ENCODE data around the gene UBXN7.
"Not testable (repeated sequence)": the region's sequence is repeated elsewhere in the genome, so short reads cannot be mapped to it uniquely, and the experiment has no call there.

Gene UBXN7

DNA sequence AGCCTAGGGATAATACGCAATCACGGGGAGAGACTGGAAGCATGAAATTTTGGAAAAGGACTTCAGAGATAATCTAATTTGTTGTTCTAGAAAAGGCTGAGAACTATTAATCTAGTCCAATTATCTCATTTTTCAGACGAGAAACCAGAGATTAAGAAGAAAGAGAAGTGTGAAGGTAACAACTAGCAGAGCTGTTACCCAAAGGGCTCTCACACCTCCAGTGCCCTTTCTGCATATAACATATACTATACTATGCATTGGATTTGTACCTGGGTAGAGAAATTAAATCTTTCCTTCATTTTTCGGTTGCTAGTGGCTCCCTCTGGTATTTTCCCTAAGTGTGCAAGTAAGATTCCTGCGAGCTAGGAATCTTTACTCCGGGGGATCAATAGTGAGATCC, 80.7 kb downstream of the UBXN7 start:
- no peak for DNase-seq

DNA sequence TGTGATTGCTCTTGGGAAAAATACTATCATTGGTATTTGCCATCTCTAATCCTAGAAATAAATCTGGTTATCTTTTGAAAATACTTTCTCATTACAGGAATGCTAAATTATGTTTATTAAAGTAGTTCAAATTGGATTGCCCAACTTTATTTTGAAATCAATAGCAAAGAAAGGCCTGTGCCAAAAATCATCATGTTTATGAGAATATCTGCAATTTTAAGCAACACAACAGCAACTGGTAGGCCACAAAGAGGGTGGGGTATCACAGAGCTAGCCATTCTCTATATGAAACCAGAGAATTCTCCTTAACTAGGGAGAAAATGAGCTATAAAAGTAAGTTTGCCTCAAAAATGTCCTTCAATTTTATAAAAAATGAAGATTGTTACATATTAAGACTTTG, 82.2 kb downstream of the UBXN7 start:
- no peak for DNase-seq

DNA sequence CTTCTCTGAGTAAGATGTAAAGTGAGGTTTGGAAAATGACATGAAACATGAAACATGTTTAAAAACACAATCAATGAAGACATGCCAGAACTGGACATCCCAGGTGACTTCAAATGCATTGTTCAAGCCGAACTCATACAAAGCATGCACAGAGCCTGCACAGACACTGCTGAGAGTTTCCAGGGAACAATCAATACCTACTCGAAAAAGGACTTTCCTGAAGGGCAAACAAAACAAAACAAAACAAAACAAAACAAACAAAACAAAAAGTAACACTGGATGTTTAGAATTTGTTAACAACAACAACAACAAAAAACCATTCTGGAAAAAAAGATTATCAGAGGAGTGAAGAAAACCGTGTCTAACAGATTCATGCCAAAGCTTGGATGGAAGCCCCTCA, 83.5 kb downstream of the UBXN7 start:
- DNase-seq: no peak

DNA sequence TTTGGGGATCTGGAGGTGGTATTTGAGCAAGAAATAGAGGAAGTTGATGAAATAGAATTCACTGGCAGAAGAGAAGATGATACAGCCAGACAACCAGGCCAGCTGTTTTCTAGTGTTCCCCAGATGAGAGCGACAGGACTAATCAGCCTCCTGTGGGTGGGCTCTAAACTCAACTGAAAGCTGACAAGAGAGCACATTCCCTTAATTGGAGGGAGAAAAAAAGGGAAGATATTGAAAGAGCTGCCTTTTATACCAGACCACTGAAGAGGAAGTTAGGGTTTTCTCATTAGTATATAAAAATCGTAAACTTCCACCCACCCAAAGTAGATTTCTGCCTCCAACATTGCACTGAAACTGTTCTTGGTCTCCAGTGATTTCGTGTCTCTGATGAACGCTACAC, 87.6 kb downstream of the UBXN7 start:
- no peak for DNase-seq

DNA sequence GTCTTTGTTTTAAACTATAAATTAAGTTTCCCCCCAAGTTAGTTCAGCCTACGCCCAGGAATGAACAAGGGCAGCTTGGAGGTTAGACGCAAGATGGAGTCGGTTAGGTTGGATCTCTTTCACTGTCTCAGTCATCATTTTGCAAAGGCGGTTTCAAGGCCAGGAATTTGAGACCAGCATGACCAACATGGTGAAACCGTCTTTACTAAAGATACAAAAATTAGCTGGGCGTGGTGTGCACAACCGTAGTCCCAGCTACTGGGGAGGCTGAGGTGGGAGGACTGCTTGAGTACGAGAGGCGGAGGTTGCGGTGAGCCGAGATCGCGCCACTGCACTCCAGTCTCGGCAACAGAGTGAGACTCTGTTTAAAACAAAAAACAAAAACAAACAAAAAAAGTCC, 88.3 kb downstream of the UBXN7 start:
- DNase-seq: not testable (repeated sequence)

DNA sequence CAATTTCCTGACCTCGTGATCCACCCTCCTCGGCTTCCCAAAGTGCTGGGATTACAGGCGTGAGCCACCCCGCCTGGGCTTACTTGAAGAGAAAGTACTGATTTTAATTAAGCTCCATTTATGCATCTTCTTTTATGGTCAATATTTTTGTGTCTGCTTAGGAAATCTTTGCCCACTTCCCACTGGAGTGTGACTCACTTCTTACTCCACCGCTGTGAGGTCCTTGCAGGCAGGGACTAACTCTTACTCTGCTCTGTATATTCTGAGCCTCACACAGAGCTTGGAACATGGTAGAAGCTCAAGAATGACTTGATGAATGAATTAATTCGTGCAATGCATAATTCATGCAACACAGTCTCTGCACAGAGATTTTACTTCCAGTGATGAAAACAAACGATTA, 91.1 kb downstream of the UBXN7 start:
- peak; percentile 58 for DNase-seq

DNA sequence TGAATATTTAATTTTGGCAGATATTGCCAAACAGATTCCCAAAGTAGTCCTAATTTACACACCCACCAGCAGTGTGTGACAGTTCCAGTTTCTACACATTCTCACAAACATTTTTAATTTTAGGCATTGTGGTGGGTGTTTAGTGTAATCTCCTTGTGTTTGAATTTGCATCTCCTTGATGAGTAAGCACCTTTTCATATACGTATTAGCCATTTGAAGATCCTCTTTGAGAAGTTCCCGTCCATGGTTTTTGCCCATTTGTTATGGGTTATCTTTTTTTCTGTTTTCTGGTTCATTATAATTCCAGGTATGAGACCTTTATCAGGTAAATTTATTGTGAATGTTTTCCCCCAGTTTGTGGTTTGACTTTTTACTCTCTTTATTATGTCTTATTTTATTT, 91.8 kb downstream of the UBXN7 start:
- DNase-seq: no peak

DNA sequence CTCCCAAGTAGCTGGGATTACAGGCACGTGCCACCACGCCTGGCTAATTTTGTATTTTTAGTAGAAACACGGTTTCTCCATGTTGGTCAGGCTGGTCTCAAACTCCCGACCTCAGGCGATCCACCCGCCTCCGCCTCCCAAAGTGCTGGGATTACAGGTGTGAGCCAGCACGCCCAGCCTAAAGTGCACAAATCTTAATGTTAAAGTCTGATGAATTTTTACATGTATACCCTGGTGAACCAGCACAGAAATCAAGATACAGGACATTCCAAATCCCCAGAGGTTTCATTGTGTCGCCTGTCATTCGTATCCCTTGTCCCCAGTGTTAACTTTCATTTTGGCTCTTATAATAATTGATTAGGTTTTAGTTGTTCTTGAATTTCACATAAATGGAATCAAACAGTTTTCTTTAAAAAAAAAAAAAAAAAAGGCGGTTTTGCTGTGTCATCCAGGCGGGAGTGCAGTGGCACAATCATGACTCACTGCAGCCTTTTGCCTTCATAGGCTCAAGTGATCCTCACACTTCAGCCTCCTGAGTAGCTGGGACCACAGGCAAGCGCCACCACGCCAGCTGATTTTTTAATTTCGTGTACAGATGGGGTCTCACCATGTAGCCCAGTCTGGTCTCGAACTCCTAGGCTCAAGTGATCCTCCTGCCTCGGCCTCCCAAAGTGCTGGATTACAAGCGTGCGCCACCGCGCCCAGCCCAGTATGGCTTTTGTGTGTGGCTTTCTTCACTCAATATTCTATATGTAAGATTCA, 92.6 kb downstream of the UBXN7 start:
- peak; percentile 54 for DNase-seq

DNA sequence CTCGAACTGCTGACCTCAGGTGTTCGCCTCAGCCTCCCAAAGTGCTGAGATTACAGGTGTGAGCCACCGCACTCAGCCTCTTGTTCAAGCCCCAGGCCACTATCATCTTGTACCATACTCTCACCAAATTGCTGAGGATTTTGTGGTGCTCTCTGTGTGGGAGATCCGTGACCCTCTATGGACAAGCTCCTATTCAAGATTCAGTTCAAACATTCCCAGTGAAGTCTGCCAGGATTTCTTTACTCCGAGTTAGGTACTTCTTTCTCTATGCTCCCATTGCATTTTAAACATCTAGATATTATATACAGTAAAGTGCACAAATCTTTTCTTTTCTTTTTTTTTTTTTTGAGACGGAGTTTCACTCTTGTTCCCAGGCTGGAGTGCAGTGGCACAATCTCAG, 93.2 kb downstream of the UBXN7 start:
- no peak for DNase-seq

DNA sequence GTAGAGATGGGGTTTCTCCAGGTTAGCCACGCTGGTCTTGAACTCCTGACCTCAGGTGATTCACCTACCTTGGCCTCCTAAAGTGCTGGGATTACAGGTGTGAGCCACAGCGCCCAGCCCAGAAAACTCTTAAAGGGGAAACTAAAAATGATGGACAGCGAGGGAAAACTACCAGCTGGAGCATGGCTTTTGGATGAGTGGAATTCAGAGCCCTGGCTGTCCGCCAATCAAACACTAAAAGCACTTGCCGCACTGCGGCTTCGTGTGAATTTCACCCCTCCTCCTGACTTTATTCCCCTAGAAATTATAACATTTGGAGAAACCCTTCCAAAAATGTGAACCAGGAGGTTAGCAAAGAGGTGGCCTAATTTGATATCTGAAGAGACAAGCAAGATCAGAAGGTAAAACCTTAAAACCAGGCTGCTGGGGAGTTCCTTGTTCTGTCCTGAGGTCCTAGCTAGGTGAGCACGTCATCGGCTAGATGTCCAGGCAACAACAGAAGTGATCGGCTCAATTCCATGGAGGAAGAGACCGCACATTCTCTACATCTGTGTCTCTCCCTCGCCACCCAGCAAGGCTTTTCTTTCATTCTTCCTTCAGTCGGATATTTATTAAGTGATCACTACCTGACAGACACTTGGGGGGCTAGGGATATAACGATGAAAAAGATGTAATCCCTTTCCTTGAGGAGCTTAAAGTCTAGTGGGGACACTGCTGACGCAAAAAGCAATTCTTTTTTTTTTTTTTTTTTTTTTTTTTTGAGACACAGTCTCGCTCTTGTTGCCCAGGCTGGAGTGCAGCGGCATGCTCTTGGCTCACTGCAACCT, 95.7 kb downstream of the UBXN7 start:
- DNase-seq: no peak

DNA sequence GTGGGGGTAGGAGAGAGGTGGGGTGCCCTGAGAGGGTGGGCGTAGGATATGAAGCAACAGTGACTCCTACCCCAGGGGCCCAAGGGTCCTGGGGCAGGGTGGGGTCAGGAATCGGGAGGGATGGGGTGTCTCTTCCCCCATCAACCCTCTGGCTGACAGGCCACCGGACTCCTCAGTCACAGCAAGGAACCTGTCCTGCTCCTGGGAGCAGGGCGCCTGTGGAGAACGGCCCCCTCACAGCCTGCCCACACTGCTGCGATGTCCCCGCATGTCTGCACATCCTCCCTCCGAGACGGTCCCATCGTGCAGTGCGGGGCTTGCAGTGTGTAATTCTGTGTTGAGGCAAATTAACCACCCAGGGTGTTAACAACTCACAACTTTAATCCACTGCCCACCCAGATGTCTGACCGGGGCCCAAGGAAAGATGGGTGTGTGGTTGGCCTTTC, 96.7 kb downstream of the UBXN7 start:
- DNase-seq: no peak

DNA sequence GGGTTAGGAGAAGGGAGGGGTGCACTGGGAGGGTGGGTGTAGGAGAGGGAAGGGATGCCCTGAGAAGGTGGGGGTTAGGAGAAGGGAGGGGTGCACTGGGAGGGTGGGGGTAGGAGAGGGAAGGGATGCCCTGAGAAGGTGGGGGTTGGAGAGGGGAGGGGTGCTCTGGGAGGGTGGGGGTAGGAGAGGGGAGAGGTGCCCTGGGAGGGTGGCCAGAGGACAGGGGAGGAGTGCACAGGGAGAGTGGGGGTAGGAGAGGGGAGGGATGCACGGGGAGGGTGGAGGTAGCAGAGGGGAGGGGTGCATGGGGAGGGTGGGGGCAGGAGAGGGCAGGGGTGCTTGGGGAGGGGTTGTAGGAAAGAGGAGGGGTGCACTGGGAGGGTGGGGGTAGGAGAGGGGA, 97.2 kb downstream of the UBXN7 start:
- DNase-seq: no peak

DNA sequence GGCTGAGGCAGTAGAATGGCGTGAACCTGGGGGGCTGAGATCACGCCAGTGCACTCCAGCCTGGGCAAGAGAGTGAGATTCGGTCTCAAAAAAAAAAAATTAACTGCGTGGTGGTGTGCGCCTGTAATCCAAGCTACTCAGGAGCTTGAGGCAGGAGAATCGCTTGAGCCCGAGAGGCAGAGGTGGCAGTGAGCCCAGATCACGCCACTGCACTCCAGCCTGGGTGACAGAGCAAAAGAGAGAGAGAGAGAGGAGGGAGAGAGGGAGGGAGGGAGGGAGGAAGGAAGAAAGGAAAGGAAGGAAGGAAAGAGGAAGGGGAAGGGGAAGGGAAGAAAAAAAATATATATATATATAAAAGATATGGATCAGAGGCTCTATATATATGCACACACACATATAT, 100.1 kb downstream of the UBXN7 start:
- no peak for DNase-seq

DNA sequence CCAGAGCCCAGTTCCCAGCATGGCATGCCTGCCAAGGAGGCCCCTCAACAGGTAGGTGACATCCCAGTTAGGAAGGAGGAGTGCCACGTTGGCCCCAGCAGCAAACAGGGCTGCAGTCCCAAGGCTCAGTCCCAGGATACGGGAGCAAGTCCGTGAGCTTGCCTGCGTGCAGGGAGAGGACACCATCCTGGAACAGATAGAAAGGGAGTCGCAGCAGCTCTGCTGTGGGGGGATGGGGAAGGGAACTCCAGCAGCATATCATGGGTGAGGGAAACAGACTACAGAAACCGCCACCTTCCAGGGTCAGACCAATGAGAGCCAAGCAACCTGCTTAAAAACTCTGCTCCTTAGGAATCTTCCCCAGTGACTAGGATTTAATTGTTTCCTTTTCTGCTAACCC, 104.8 kb downstream of the UBXN7 start:
- no peak for DNase-seq

DNA sequence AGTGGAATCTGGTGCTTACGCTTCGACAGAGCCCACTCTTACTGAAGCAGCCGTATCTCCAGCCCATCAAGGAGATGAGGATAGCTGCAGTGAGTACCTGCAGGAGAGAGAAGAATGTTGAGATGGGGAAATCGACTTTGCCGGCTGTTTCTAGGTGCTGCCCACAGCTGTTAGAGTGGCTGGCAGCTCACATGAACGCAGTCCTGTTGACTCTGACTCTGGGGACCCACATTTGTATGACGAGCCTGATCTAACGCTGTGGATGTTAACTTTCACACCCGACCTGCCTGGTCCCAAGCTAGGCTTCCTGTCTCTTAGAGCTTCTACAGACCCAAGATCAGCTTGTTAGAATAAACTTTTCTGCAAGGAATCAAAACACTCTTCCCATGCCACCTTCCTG, 105.3 kb downstream of the UBXN7 start:
- no peak for DNase-seq

DNA sequence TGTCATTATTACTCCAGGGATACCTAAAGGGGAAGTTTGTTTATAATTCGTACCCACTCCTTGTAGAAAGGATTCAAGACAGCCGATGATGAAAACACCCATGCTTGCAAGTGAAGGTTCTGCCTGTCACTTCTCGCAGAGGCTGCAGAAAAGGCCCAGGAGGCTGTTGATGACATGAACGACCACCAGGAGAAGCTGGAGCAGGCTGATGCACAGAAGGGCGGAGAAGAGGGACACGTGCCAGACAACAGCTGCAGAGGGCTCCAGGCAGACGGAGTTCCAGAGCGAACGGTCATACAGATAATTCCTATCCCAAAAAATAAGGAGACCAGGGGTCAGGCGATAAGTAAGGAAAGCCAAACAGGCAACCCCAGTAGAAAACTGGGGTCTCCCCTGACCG, 108.5 kb downstream of the UBXN7 start:
- DNase-seq: peak; percentile 33

DNA sequence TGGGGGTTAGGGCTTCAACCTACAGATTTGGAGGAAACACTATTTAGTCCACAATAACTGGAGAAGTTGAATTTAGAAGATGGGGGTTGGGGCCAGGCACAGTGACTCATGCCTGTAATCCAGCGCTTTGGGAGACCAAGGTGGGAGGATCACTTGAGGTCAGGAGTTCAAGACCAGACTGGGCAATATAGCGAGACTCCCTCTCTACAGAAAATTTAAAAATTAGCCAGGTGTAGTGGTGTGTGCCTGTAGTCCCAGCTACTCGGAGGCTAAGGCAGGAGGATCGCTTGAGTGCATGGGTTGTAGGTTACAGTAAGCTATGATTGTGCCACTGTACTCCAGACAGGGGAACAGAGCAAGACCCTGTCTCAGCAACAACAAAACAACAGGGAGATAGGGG, 109.2 kb downstream of the UBXN7 start:
- no peak for DNase-seq

DNA sequence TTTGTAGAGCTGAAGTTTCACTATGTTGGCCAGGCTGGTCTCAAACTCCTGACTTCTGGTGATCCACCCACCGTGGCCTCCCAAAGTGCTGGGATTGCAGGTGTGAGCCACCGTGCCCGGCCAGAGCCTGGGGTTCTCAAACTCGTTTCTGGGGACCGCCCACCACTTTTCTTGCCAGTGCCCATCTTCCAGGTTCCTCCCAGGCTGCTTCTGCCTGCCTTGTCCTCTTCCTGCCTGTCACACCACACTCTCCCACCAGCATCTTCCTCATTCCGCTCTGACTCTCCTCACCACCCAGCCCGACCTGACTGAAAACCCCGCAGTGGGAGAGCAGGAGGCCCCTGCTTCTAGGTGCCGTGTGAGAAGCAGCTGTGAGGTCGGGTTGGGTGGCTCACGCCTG, 111.1 kb downstream of the UBXN7 start:
- DNase-seq: no peak

DNA sequence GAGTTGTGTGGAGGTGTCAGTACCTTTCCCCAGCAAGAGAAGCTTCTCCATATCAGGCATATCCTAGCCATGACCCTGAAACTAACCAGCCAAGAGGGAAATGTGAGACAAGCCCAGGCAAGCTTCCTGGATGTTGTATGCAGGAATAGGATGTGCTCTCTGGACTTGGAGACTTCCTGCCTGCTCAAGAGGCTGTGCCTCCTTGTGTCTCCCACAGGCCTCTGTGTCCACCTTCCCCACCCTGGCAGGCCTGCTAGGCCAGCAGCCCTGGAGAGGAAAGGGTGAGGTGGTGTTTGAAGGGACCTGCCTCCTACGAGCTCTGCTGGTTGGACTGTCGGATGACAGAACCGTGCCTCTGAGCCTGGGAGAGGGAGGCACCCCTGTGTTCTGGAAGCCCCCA, 112.1 kb downstream of the UBXN7 start:
- DNase-seq: no peak

DNA sequence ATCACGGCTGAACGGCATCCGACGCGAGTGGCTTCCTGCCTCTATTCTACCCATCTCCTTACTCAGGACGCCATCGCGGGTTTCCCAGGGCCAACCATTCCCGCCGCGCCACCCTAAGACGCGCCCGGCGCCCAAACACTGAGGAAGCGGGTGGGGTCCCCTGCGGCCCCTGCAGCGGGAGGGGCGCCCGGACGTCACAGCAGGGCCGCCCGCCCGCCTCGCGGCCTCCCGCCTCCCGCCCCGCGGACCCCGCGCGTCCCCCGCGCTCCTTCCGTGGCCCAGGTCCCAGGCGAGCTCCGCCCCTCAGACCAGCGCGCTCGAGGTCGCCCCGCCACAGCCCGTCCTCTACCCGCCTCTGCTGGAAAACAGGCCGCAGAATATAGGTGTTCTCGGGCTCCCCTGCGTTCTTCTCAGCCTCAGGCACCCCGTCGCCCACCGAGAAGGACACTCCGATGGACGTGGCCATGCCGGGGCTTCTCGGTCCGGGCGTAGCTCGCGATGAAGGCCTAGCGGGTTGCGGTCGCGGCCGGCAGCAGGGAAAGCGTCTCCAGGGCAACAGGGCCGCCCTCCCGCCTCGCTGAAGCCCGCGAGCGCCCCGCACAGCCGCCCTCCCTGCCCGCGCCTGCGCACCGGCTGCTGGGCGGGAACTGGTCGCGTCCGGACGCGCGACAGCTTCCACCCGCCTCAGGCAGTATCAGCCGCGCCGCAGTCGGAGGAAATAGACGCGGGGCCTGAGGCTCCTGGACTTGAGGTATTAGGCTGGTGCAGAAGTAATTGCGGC, 114.3 kb downstream of the UBXN7 start, which contains the start of gene DYNLT2B:
Gene DYNLT2B, minus strand, starts transcription at position 554 of the 781 bp plus-strand sequence. Its CDS starts 88 bp downstream, at position 466.
- peak; percentile 88 for DNase-seq

DNA sequence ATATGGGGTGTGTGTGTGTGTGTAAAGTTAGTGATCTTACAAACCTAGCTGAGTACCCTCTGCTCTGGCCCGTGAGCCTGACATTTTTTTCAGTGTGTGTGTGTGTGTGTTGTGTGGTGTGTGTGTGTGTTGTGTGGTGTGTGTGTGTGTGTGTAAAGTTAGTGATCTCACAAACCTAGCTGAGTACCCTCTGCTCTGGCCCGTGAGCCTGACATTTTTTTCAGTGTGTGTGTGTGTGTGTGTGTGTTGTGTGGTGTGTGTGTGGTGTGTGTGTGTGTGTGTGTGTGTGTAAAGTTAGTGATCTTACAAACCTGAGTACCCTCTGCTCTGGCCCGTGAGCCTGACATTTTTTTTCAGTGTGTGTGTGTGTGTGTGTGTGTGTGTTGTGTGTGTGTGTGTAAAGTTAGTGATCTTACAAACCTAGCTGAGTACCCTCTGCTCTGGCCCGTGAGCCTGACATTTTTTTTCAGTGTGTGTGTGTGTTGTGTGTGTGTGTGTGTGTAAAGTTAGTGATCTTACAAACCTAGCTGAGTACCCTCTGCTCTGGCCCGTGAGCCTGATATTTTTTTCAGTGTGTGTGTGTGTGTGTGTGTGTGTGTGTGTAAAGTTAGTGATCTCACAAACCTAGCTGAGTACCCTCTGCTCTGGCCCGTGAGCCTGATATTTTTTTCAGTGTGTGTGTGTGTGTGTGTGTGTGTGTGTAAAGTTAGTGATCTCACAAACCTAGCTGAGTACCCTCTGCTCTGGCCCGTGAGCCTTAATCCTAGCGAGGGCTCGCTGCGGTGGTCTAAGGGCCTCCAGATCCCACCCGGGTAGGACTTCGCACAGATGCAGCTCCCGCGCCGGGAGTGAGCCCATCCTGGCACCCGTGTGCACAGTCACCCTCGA, 115.2 kb downstream of the UBXN7 start:
- not testable (repeated sequence) for DNase-seq

DNA sequence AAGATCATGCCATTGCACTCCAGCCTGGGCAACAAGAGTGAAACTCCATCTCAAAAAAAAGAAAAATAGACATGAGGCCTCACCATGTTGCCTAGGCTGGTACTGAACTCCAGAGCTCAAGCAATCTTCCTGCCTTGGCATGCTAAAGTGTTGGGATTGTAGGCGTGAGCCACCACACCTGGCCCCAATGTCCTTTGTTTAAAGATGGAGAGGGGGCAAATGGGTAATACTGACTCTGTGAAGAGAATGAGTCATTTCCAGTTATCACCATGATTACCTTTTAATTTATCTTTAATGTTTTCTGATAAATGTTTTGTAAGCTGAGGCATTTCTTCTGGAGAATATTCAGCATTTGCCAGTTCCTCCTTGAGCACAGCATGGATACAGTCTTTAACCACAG, 116.4 kb downstream of the UBXN7 start:
- no peak for DNase-seq
